ENCODE data around the gene AKR1A1. TPM values are rescaled to one million over a fixed set of nuclear protein-coding genes. Genes with fewer than 3 reads are reported as not detected.
"Not testable (repeated sequence)": the region's sequence is repeated elsewhere in the genome, so short reads cannot be mapped to it uniquely, and the experiment has no call there.

Gene AKR1A1
- total RNA-seq, 1 experiment from 2014 or later: 49.8 TPM

GRCh38 chr1:45516465-45516864 is 34.2 kb upstream of the AKR1A1 start:
- H3K27me3 ChIP-seq (replicated peaks): no peaks in the 10 kb centered on the region
- no peak for DNase-seq (ENCODE audit: low read depth in 1 of 2, low spot score in 2 of 2)
- no peak overlapping the region for H3K27ac ChIP-seq
- peaks cover 84% of the 10 kb centered on the region for H3K36me3 ChIP-seq
- no peaks in the 10 kb centered on the region for H3K9me3 ChIP-seq (replicated peaks)
- H3K4me3 ChIP-seq: no peak overlapping the region
- peaks cover 11% of the 10 kb centered on the region; the same call in 1 of the 2 replicates for H3K4me1 ChIP-seq (replicated peaks)

GRCh38 chr1:45518366-45518765 is 32.3 kb upstream of the AKR1A1 start:
- H3K9me3 ChIP-seq (replicated peaks); H3K4me3 ChIP-seq; H3K27ac ChIP-seq; H3K27me3 ChIP-seq (replicated peaks); DNase-seq (ENCODE audit: low read depth in 1 of 2, low spot score in 2 of 2): not testable (repeated sequence)
- Histone ChIP-seq H3K36me3 (peaks cover 67% of the 10 kb centered on the region), H3K4me1 (replicated peaks) (peaks cover 23% of the 10 kb centered on the region)

- Histone ChIP-seq H3K27me3 (replicated peaks) (no peaks in the 10 kb centered on the region), H3K27ac (no peak overlapping the region), H3K4me3 (no peak overlapping the region), H3K36me3 (peaks cover 62% of the 10 kb centered on the region), H3K4me1 (replicated peaks) (peaks cover 23% of the 10 kb centered on the region), H3K9me3 (replicated peaks) (no peaks in the 10 kb centered on the region)
- no peak for DNase-seq (ENCODE audit: low read depth in 1 of 2, low spot score in 2 of 2)
These were observed 31.7 kb upstream of the AKR1A1 start for GRCh38 chr1:45518910-45519309.

GRCh38 chr1:45519774-45520173 is 30.9 kb upstream of the AKR1A1 start:
- not testable (repeated sequence) for DNase-seq (ENCODE audit: low read depth in 1 of 2, low spot score in 2 of 2); H3K9me3 ChIP-seq (replicated peaks); H3K27me3 ChIP-seq (replicated peaks); H3K4me3 ChIP-seq; H3K27ac ChIP-seq
- Histone ChIP-seq H3K36me3 (peaks cover 53% of the 10 kb centered on the region), H3K4me1 (replicated peaks) (peaks cover 23% of the 10 kb centered on the region)

GRCh38 chr1:45521413-45522323 is 29.0 kb upstream of the AKR1A1 start, which contains the start of gene PRDX1:
Gene PRDX1 (minus strand): TSS chr1:45521884. CDS start chr1:45519043, 2,841 bp downstream.
- Histone ChIP-seq H3K4me3 (peak within 1 kb of the TSS; percentile 84), H3K9me3 (replicated peaks) (no peaks in the 10 kb centered on the region), H3K27me3 (replicated peaks) (no peaks in the 10 kb centered on the region), H3K4me1 (replicated peaks) (peaks cover 23% of the 10 kb centered on the region), H3K36me3 (peaks cover 34% of the 10 kb centered on the region), H3K27ac (peak within 1 kb of the TSS; percentile 97)
- peak; percentile 98 to 100 for DNase-seq (ENCODE audit: low read depth in 1 of 2, low spot score in 2 of 2)

- Histone ChIP-seq H3K9me3 (replicated peaks) (no peaks in the 10 kb centered on the region), H3K4me1 (replicated peaks) (peaks cover 23% of the 10 kb centered on the region), H3K27ac (peak overlapping the region; percentile 97), H3K27me3 (replicated peaks) (no peaks in the 10 kb centered on the region), H3K36me3 (peaks cover 27% of the 10 kb centered on the region), H3K4me3 (peak overlapping the region; percentile 84)
- DNase-seq (ENCODE audit: low read depth in 1 of 2, low spot score in 2 of 2): no peak
These were observed 28.1 kb upstream of the AKR1A1 start for GRCh38 chr1:45522324-45523104.

- H3K9me3 ChIP-seq (replicated peaks); H3K27me3 ChIP-seq (replicated peaks); H3K27ac ChIP-seq; DNase-seq (ENCODE audit: low read depth in 1 of 2, low spot score in 2 of 2); H3K4me3 ChIP-seq: not testable (repeated sequence)
- Histone ChIP-seq H3K4me1 (replicated peaks) (peaks cover 23% of the 10 kb centered on the region), H3K36me3 (peaks cover 20% of the 10 kb centered on the region)
These were observed 27.1 kb upstream of the AKR1A1 start for GRCh38 chr1:45523516-45523915.

GRCh38 chr1:45523975-45524374 is 26.7 kb upstream of the AKR1A1 start:
- H3K27ac ChIP-seq; DNase-seq (ENCODE audit: low read depth in 1 of 2, low spot score in 2 of 2); H3K4me3 ChIP-seq; H3K9me3 ChIP-seq (replicated peaks); H3K27me3 ChIP-seq (replicated peaks): not testable (repeated sequence)
- peaks cover 20% of the 10 kb centered on the region for H3K4me1 ChIP-seq (replicated peaks)
- H3K36me3 ChIP-seq: peaks cover 16% of the 10 kb centered on the region

- Histone ChIP-seq H3K9me3 (replicated peaks) (no peaks in the 10 kb centered on the region), H3K4me3 (no peak overlapping the region), H3K4me1 (replicated peaks) (peaks cover 13% of the 10 kb centered on the region), H3K36me3 (peaks cover 5% of the 10 kb centered on the region), H3K27me3 (replicated peaks) (no peaks in the 10 kb centered on the region), H3K27ac (no peak overlapping the region)
- DNase-seq (ENCODE audit: low read depth in 1 of 2, low spot score in 2 of 2): no peak
These were observed 24.4 kb upstream of the AKR1A1 start for GRCh38 chr1:45526135-45526644.

- no peaks in the 10 kb centered on the region for H3K9me3 ChIP-seq (replicated peaks)
- no peaks in the 10 kb centered on the region for H3K27me3 ChIP-seq (replicated peaks)
- no peak for DNase-seq (ENCODE audit: low read depth in 1 of 2, low spot score in 2 of 2)
- H3K4me1 ChIP-seq (replicated peaks): no peaks in the 10 kb centered on the region
- H3K27ac ChIP-seq: no peak overlapping the region
- no peak overlapping the region for H3K4me3 ChIP-seq
- no peaks in the 10 kb centered on the region for H3K36me3 ChIP-seq
These were observed 19.9 kb upstream of the AKR1A1 start for GRCh38 chr1:45530632-45531135.

GRCh38 chr1:45531873-45532272 is 18.8 kb upstream of the AKR1A1 start:
- Histone ChIP-seq H3K4me1 (replicated peaks) (no peaks in the 10 kb centered on the region), H3K4me3 (no peak overlapping the region), H3K27ac (no peak overlapping the region), H3K27me3 (replicated peaks) (no peaks in the 10 kb centered on the region), H3K36me3 (no peaks in the 10 kb centered on the region), H3K9me3 (replicated peaks) (no peaks in the 10 kb centered on the region)
- DNase-seq (ENCODE audit: low read depth in 1 of 2, low spot score in 2 of 2): no peak

- Histone ChIP-seq H3K27me3 (replicated peaks) (no peaks in the 10 kb centered on the region), H3K9me3 (replicated peaks) (no peaks in the 10 kb centered on the region), H3K4me1 (replicated peaks) (no peaks in the 10 kb centered on the region), H3K4me3 (no peak overlapping the region), H3K27ac (no peak overlapping the region), H3K36me3 (no peaks in the 10 kb centered on the region)
- DNase-seq (ENCODE audit: low read depth in 1 of 2, low spot score in 2 of 2): no peak
These were observed 14.4 kb upstream of the AKR1A1 start for GRCh38 chr1:45535988-45536766.

GRCh38 chr1:45536886-45537285 is 13.7 kb upstream of the AKR1A1 start:
- H3K4me3 ChIP-seq: no peak overlapping the region
- no peaks in the 10 kb centered on the region for H3K4me1 ChIP-seq (replicated peaks)
- DNase-seq (ENCODE audit: low read depth in 1 of 2, low spot score in 2 of 2): no peak
- no peaks in the 10 kb centered on the region for H3K27me3 ChIP-seq (replicated peaks)
- H3K9me3 ChIP-seq (replicated peaks): no peaks in the 10 kb centered on the region
- H3K36me3 ChIP-seq: no peaks in the 10 kb centered on the region
- H3K27ac ChIP-seq: no peak overlapping the region
